Heart right ventricle (tissue), 16 donors: ENCODE results near the gene ZBTB18. TPM values are rescaled to one million over a fixed set of nuclear protein-coding genes. Genes with fewer than 3 reads are reported as not detected.

Experiments used
- ATAC-seq, 8 donors: fragments of 200-7000 bp; cut with Tn5 transposase; one replicate each; pipeline ENCODE4 v1.9.1; 2020; ENCODE audit warnings: mild to moderate bottlenecking in 8 of 8, moderate library complexity in 8 of 8, moderate number of reproducible peaks in 1 of 8
- DNase-seq, 2 donors: peaks; one replicate each; pipeline ENCODE4 v3.0.0-alpha.2; 2020
- H3K27ac ChIP-seq, 10 donors: fragments of 200-600 bp; sonication (generic) in 2 of 10; one replicate each; pipeline versions ENCODE4 v1.5.0 to v1.8.0; 2020 to 2022; ENCODE audit warnings: mild to moderate bottlenecking in 3 of 10
- H3K27me3 ChIP-seq, 7 donors: fragments of 200-600 bp; one replicate each; pipeline ENCODE4 v1.8.0; 2021 to 2022; ENCODE audit warnings: mild to moderate bottlenecking in 2 of 7
- H3K36me3 ChIP-seq, 9 donors: fragments of 200-600 bp; sonication (generic) in 1 of 9; one replicate each; pipeline versions ENCODE4 v1.5.0 to v1.8.0; 2020 to 2022; ENCODE audit warnings: mild to moderate bottlenecking in 2 of 9
- H3K4me1 ChIP-seq, 9 donors: fragments of 200-600 bp; sonication (generic) in 1 of 9; one replicate each; pipeline versions ENCODE4 v1.5.0 to v1.8.0; 2020 to 2022; ENCODE audit warnings: mild to moderate bottlenecking in 4 of 9
- H3K4me3 ChIP-seq, 10 donors: fragments of 200-600 bp; sonication (generic) in 2 of 10; one replicate each; pipeline versions ENCODE4 v1.5.0 to v1.8.0; 2020 to 2022; ENCODE audit warnings: mild to moderate bottlenecking in 7 of 10, moderate library complexity in 2 of 10
- H3K9me3 ChIP-seq, 11 donors: fragments of 200-600 bp in 10 of 11; sonication (generic) in 2 of 11; one replicate each; pipeline versions ENCODE4 v1.5.0 to v1.8.0; 2013 to 2022; ENCODE audit warnings: mild to moderate bottlenecking in 2 of 11, control low read depth in 1 of 11, moderate library complexity in 1 of 11
- CTCF ChIP-seq, 9 donors: fragments of 200-600 bp; sonication (generic) in 2 of 9; IDR thresholded peaks; one replicate each; pipeline versions ENCODE4 v1.5.0 to v1.8.0; 2021 to 2022; ENCODE audit warnings: antibody characterized with exemption in 9 of 9, mild to moderate bottlenecking in 5 of 9, moderate library complexity in 1 of 9
- WGBS, 2 donors: extraction: QIAGEN DNeasy Blood & Tissue Kit; methylation state at CpG; one replicate each; pipeline ENCODE4 v1.1.7; 2013; ENCODE audit warnings: inconsistent platforms in 1 of 2; 5-methylcytosine and 5-hydroxymethylcytosine counted together
- intact Hi-C, 10 donors: fragments of 100-400 bp; cut with DNase I; formaldehyde crosslinking; loops; one replicate each; pipeline versions ENCODE4 v1.11.1 to v1.14.2; 2022
- polyA plus RNA-seq, 2 donors: library from polyadenylated mRNA; stranded (reverse); fragments of 200-250 nt; gene quantifications; one replicate each; pipeline ENCODE4 v1.2.3, GENCODE V29; 2013
- total RNA-seq, 10 donors: library from RNA; stranded (reverse); fragmentation: NEBNext Ultra II Directional in 3 of 10; extraction: Animal tissue kit (Norgen Biotek cat#: 25700) in 3 of 10; gene quantifications; one replicate each; pipeline versions ENCODE4 v1.2.1 to v1.2.4, GENCODE V29; 2021 to 2023
- donor health status: Arrhythmogenic right ventricular cardiomyopathy.
- donor health status: ischemic (EF 13 %, LVEDD 7.1; RV severe dilation, severe dysfunction).
- donor health status: healthy with polysubstance abuse.
- donor health status: DM: no; HTN: yes; CAD: no.
- donor health status: DM: no; HTN: no; CAD: no.
- donor health status: ischemic (EF 25% LVEDD 6.9; RV normal size, moderate dysfunction).
- donor health status: ischemic (EF 25% LVEDD 5.7; RV mildly dilated, moderate dysfunction).
- donor health status: healthy.
- donor health status: DM: yes; HTN: yes; CAD: no.
- donor health status: Ischemic cardiomyopathy.
- donor health status: ischemic (EF 35%, LVEDD 5.7; RV mildly dilated, moderate dysfunction).
- donor health status: nonischemic (EF 11% LVEDD 7.7; RV severe dilation, severe dysfunction).
- donor health status: DM: yes; HTN: yes; CAD: no.
- donor health status: PGD.
- donor health status: ischemic (EF 29% LVEDD 5.4; RV normal size, mild dysfunction).
- donor health status: nonischemic (EF 23%, LVEDD 6.1; RV moderate dilation, normal function).

The ZBTB18 gene
- total and polyA plus RNA-seq, 12 donors: 7.5 to 33.7 (median 20.5) TPM

- Histone ChIP-seq H3K27me3 (no peaks in the 10 kb centered on the region), H3K9me3 (no peaks in the 10 kb centered on the region), H3K36me3 (peaks cover 0 to 34% (median 21%) of the 10 kb centered on the region in 9 donors), H3K4me3 (peak overlapping the region in 4 of 10 donors; percentile 5 to 85 (median 76)), H3K27ac (peak overlapping the region in 5 of 10 donors; percentile 2 to 91 (median 75)), H3K4me1 (peaks cover 0 to 53% (median 36%) of the 10 kb centered on the region in 9 donors)
- 21 to 23% methylated on average over 5 of the region's 5 CpGs for WGBS, 2 donors
- DNase-seq: no peak
- no peak for ATAC-seq
- TF ChIP-seq CTCF (IDR thresholded peaks at IDR 0.05): no peak
- intact Hi-C loops: loop anchor here in 3 of 10 donors (5.0 to 10.0 kb wide), 3 partner anchors 220 to 707 kb away; no protein-coding TSS in a partner anchor
Measured at GRCh38 chr1:244052016-244052727, 1.1 kb downstream of the ZBTB18 start.

- no peaks in the 10 kb centered on the region for H3K27me3 ChIP-seq
- intact Hi-C loops: loop anchor here in 3 of 10 donors (5.0 to 10.0 kb wide), 3 partner anchors 219 to 708 kb away; no protein-coding TSS in a partner anchor
- H3K36me3 ChIP-seq: peaks cover 0 to 34% (median 21%) of the 10 kb centered on the region in 9 donors
- no peaks in the 10 kb centered on the region for H3K9me3 ChIP-seq
- peak overlapping the region in 3 of 10 donors; percentile 3 to 91 (median 85) for H3K27ac ChIP-seq
- peak overlapping the region in 1 of 10 donors; percentile 85 for H3K4me3 ChIP-seq
- no peak for TF ChIP-seq CTCF (IDR thresholded peaks at IDR 0.05)
- WGBS, 2 donors: 72 to 76% methylated on average over 6 of the region's 6 CpGs
- peaks cover 0 to 57% (median 40%) of the 10 kb centered on the region in 9 donors for H3K4me1 ChIP-seq
- no peak for ATAC-seq
- DNase-seq: no peak
Measured at GRCh38 chr1:244052728-244053312, 1.7 kb downstream of the ZBTB18 start.

GRCh38 chr1:244053831-244054230, 2.7 kb downstream of the ZBTB18 start:
- 81 to 82% methylated on average over 11 of the region's 11 CpGs for WGBS, 2 donors
- peaks cover 0 to 57% (median 42%) of the 10 kb centered on the region in 9 donors for H3K4me1 ChIP-seq
- H3K27ac ChIP-seq: no peak overlapping the region
- H3K36me3 ChIP-seq: peaks cover 0 to 34% (median 21%) of the 10 kb centered on the region in 9 donors
- no peak for TF ChIP-seq CTCF (IDR thresholded peaks at IDR 0.05)
- no peak for DNase-seq
- H3K27me3 ChIP-seq: no peaks in the 10 kb centered on the region
- no peaks in the 10 kb centered on the region for H3K9me3 ChIP-seq
- H3K4me3 ChIP-seq: no peak overlapping the region
- ATAC-seq: no peak
- intact Hi-C loops: loop anchor here in 3 of 10 donors (5.0 to 10.0 kb wide), 3 partner anchors 218 to 709 kb away; no protein-coding TSS in a partner anchor

- Histone ChIP-seq H3K4me3 (no peak overlapping the region), H3K27me3 (no peaks in the 10 kb centered on the region), H3K27ac (no peak overlapping the region), H3K4me1 (peaks cover 0 to 57% (median 42%) of the 10 kb centered on the region in 9 donors), H3K9me3 (no peaks in the 10 kb centered on the region), H3K36me3 (peaks cover 0 to 34% (median 21%) of the 10 kb centered on the region in 9 donors)
- TF ChIP-seq CTCF (IDR thresholded peaks at IDR 0.05): no peak
- ATAC-seq (peak in 1 of 8 donors; percentile 59), DNase-seq (no peak)
- WGBS, 2 donors: 84 to 88% methylated on average over 17 of the region's 17 CpGs
- intact Hi-C loops: loop anchor here in 3 of 10 donors (5.0 to 10.0 kb wide), 3 partner anchors 218 to 710 kb away; no protein-coding TSS in a partner anchor
Measured at GRCh38 chr1:244054247-244054923, 3.3 kb downstream of the ZBTB18 start.
